GM21515 (cell line): ENCODE measurements around the gene EPM2A.
"Not testable (repeated sequence)": the region's sequence is repeated elsewhere in the genome, so short reads cannot be mapped to it uniquely, and the experiment has no call there.

Experiments
- ATAC-seq: cut with Tn5 transposase; IDR thresholded peaks from one replicate; pipeline ENCODE4 v1.9.1; 2021; ENCODE audit not compliant: unreplicated experiment

EPM2A gene

DNA sequence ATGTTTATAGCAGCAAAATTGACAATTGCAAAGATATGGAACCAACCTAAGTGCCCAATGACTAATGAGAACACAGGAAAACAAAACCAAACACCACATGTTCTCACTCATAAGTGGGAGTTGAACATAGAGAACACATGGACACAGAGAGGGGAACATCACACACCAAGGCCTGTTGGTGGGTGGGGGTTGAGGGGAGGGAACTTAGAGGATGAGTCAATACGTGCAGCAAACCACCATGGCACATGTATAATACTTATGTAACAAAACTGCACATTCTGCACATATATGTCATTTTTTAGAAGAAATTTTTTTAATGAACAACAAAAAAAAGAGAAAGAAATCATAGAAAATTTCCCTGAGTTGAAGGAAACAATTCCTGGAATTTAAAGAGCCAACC lies 3.9 kb downstream of the EPM2A start:
- ATAC-seq, result no peak

DNA sequence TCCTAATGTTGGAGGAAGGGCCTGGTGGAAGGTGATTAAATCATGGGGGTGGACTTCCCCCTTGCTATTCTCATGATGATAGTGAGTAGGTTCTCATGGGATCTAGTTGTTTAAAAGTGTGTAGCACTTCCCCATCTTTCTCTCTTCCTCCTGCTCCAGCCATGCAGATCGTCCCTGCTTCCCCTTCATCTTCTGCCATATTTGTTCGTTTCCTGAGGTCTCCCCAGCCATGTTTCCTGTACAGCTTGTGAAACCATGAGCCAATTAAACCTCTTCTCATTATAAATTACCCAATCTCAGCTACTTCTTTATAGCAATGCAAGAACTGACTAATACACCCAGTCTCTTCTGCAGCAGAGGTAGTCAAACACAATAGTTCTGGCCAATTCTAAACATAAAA lies 5.4 kb downstream of the EPM2A start:
- ATAC-seq, result no peak

GRCh38 chr6:145728444-145729385 lies 6.6 kb downstream of the EPM2A start:
- no peak for ATAC-seq

DNA sequence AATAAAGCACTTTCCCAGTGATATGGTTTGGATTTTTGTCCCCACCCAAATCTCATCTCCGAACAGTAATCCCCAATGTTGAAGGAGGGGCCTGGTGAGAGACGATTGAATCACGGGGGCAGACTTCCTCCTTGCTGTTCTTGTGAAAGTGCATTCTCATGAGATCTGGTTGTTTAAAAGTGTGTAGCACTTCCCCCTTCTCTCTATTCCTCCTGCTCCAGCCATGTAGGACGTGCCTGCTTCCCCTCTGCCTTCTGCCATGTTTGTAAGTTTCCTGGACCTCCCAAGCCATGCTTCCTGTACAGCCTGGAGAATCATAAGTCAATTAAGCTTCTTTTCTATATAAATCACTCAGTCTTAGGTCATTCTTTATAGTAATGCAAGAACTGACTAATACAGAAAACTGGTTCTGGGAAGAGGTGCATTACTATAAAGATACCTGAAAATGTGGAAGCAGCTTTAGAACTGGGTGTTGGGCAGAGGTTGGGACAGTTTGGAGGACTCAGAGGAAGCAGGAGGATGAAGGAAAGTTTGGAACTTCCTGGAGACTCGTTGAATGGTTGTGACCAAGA lies 7.4 kb downstream of the EPM2A start:
- no peak for ATAC-seq

- ATAC-seq, result no peak
Measured at GRCh38 chr6:145725570-145725969, 9.8 kb downstream of the EPM2A start.

DNA sequence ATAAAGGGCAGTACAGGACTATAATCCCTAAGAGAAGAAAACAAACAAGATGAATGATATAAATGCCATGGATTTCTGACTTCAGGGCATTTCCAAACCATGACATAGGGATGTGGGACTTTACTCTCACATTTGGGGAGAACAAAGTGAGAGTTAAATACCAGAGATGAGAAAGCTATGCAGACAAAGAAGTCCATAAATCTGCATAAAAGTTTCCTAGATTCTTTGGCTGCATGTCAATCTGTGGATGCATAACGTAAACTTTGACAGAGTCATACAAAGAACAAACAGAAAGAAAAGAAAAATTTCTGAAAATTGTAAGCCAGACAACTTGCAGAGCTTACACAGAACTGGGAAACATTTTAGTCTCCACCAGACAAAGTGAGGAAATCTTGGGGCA lies 11.7 kb downstream of the EPM2A start:
- ATAC-seq, result no peak

DNA sequence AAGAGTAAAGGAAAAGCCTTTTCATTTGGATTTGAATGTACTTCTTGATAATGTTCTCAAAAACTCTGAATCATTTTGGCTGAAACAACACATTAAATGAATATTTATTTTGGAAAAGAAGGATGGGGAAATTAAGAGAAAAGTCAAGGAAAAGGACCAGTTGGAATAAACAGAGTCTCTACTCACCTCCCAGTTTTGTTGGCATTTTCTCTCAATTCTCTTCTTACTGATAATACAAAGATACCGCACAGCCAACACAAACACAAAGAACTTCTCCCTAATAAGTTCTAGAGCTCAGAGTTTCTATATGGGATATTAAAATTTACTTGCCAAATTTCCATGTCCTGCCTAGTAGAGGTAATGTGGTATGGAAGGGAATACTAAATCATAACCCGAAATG lies 13.1 kb downstream of the EPM2A start:
- ATAC-seq, result no peak

GRCh38 chr6:145721144-145721543 lies 14.2 kb downstream of the EPM2A start:
- no peak for ATAC-seq

DNA sequence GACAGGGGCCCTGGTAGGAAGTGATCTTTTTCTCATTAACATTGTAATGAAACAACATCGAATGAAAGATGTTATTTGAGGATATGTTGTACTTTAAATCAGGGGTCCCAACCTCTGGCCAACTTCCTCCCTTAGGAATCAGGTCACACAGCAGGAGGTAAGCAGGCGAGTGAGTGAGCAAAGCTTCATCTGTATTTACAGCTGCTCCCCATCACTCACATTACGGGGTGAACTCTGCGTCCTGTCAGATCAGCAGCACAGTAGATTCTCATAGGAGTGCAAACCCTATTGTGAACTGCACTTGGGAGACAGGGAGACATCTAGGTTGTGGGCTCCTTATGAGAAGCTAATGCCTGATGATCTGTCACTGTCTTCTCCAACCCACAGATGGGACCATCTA lies 19.9 kb downstream of the EPM2A start:
- ATAC-seq, result no peak

- ATAC-seq, result no peak
Measured at GRCh38 chr6:145714731-145715130, 20.6 kb downstream of the EPM2A start.

GRCh38 chr6:145713773-145714172 lies 21.5 kb downstream of the EPM2A start:
- ATAC-seq, result no peak

- ATAC-seq, result no peak
Measured at GRCh38 chr6:145711372-145711771, 23.9 kb downstream of the EPM2A start.

- no peak for ATAC-seq
Measured at GRCh38 chr6:145707397-145707796, 27.9 kb downstream of the EPM2A start.

DNA sequence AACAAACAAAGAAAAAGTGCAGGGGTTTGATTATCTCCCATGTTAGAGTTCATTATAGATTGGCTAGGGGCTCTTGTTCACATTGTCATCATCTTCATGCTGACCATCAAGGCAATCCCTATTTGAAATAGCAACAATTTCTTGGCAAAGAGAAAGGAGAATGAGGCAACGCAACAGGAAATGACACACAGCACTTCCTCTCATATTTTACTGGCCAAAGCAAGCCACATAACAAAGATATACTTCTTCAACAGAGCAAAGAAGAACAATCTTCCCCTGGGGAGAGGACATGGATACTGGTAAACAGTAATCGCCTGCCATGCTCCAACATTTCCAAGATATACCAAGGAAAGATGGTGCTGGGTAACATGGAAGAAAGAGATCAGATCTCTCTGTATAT lies 29.8 kb downstream of the EPM2A start:
- no peak for ATAC-seq

GRCh38 chr6:145704143-145704781 lies 31.1 kb downstream of the EPM2A start:
- no peak for ATAC-seq

GRCh38 chr6:145699462-145699861 lies 35.9 kb downstream of the EPM2A start:
- no peak for ATAC-seq

DNA sequence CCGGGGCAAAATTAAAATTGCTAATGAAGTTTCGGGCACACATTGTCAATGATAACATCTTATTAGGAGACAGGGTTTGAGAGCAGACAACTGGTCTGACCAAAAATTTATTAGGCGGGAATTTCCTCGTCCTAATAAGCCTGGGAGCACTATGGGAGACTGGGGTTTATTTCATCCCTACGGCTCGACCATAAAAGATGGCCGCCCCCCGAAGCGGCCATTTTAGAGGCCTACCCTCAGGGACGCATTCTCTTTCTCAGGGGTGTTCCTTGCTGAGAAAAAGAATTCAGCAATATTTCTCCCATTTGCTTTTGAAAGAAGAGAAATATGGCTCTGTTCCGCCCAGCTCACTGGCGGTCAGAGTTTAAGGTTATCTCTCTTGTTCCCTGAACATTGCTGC lies 37.9 kb downstream of the EPM2A start:
- not testable (repeated sequence) for ATAC-seq

- no peak for ATAC-seq
Measured at GRCh38 chr6:145694083-145694737, 41.1 kb downstream of the EPM2A start.

- no peak for ATAC-seq
Measured at GRCh38 chr6:145690969-145691368, 44.4 kb downstream of the EPM2A start.

DNA sequence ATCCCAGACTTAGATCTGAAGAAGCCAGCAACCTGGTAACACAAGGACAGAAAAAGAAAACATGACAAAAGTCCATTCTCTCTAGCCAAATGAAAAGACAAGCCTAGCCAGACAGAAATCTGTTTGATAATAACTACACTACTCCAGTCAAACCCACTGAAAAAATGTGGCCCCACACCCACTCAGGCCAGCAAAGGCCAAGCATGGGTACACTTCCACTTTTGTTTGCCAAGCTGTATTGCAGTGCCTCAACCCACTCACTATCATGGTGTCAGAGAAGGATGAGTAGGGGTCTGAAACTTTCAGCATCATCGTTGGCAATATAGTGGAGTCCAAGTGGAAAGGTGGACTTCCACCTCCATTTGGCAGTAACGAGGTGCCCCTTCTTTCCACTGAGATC lies 45.8 kb downstream of the EPM2A start:
- no peak for ATAC-seq

DNA sequence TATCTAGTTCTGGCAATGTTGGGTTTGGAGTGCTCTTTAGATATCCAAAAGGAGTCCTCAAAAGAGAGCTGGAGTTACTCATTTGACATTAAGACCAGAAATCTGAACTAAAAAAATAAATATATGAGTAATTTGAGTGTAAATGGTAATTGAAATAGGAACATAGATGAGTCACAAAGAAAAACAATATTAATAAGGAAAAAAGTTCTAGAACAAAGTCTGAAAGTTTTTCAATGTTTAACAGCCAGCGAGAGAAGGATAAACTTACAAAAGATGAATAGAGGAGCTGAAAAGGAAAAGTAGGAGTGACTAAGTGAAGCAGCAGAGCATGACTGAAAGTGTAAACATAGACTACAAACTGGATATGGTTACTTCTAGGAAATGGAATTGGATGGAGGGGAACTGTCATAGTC lies 46.8 kb downstream of the EPM2A start:
- no peak for ATAC-seq

GRCh38 chr6:145685932-145686331 lies 49.4 kb downstream of the EPM2A start:
- ATAC-seq, result no peak
